Activated naive CD8-positive, alpha-beta T cell (primary cell): Measurements from ENCODE around the gene ARFGAP2.

Experiments used
- H3K27ac Mint-ChIP-seq: one replicate; pipeline ENCODE4 v1.8.0; 2021; ENCODE audit warnings: mixed read lengths
- H3K27me3 Mint-ChIP-seq: one replicate; pipeline ENCODE4 v1.8.0; 2021; ENCODE audit warnings: mixed read lengths
- H3K36me3 Mint-ChIP-seq: one replicate; pipeline ENCODE4 v1.8.0; 2021; ENCODE audit warnings: mixed read lengths
- H3K4me1 Mint-ChIP-seq: one replicate; pipeline ENCODE4 v1.8.0; 2021; ENCODE audit warnings: low read depth, mixed read lengths
- H3K4me3 Mint-ChIP-seq: one replicate; pipeline ENCODE4 v1.8.0; 2021; ENCODE audit warnings: mild to moderate bottlenecking, mixed read lengths
- H3K9me3 Mint-ChIP-seq: one replicate; pipeline ENCODE4 v1.8.0; 2021; ENCODE audit warnings: low read depth, mixed read lengths

Gene ARFGAP2

DNA sequence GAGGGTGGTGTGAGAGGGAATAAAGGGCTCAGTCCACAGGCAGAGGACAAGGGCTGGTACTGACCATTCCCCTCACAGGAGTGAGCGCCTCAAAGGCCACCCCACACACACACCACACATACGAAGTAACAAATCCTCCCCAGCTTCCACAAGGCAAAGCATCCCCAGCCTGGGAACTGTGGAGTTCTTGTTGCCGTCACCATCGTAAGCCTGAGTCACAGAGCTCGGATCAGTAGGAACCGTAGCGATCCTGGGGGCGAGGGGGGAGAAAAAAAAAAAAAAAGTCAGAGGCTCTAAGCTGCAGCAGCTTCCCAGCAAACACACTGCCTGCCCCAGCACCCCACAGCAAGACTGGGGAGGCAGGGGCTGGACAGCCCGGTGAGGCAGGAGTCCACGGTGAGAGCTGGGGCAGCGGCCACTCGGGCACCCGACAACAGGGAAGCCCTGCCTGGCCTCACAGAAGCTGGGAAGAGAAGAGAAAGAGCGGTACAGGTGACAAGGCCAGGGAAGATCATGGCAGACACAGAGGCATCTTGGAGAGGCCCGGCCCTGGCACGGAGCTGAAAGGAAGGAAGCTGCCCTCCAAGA is 11.3 kb downstream of the ARFGAP2 start:
- H3K27ac Mint-ChIP-seq: no peak overlapping the region
- H3K4me1 Mint-ChIP-seq: peaks cover 5% of the 10 kb centered on the region
- H3K9me3 Mint-ChIP-seq: no peaks in the 10 kb centered on the region
- H3K36me3 Mint-ChIP-seq: no peaks in the 10 kb centered on the region
- no peak overlapping the region for H3K4me3 Mint-ChIP-seq
- H3K27me3 Mint-ChIP-seq: no peaks in the 10 kb centered on the region

DNA sequence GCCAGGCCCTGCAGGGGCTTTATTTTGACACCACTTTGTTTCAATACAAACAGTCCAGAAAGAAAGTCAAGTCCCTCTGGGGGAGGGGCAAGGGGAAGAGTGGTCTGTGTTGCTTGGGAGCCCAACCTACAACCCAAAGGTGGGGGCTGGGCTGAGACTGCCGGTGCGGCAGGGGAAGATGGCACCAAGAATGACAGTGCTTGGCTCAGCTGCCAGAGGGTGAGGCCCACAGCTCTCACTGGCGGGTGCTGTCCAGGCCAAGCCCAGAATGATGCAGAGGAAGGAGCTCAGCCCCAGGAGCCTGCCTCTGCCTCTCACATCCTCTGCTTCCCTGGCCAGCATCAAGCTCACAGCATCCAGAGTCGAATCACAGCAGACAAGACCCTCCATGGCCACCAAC is 12.4 kb downstream of the ARFGAP2 start:
- Mint-ChIP-seq H3K27ac (no peak overlapping the region), H3K4me1 (peaks cover 5% of the 10 kb centered on the region), H3K36me3 (no peaks in the 10 kb centered on the region), H3K27me3 (no peaks in the 10 kb centered on the region), H3K4me3 (no peak overlapping the region), H3K9me3 (no peaks in the 10 kb centered on the region)

DNA sequence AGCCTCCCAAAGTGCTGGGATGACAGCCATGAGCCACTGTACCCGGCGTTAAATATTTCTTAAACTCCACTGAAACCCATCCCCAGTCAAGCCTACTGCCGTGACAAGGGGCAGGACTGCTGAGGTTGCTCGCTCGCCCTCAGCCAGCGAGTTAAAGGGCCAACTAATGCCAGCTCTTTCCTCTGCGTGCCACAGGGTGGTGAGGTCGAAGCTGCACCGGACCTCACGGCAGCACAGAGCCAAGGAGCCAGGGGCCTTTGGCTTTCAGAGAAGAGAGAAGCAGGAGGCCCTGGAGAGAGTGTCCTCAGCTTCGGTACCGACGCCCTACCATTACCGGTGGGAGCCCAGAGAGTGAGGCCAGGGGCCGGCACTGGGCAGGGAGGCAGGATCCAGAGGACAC is 12.8 kb downstream of the ARFGAP2 start:
- H3K27me3 Mint-ChIP-seq: no peaks in the 10 kb centered on the region
- H3K9me3 Mint-ChIP-seq: no peaks in the 10 kb centered on the region
- H3K36me3 Mint-ChIP-seq: no peaks in the 10 kb centered on the region
- no peak overlapping the region for H3K27ac Mint-ChIP-seq
- no peak overlapping the region for H3K4me3 Mint-ChIP-seq
- peaks cover 5% of the 10 kb centered on the region for H3K4me1 Mint-ChIP-seq

DNA sequence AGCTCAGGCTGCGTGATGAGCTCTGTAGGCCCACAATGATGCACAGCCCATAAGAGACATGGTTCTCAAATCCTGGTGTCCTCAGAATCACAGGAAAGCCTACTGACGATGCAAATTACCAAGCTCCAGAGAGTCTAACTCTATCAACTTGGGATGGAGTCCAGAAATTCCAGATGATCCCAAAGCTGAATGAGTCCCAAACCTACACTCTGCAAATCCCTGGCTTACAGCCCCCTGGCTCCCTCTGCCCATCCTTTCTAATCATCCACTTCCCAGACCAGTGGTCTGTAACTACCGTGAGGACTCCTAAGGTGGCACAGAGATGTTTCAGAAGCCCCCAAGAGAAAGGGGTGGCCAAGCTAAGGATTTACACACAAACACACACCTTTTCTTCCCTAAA is 13.5 kb downstream of the ARFGAP2 start:
- Mint-ChIP-seq H3K27ac (no peak overlapping the region), H3K27me3 (no peaks in the 10 kb centered on the region), H3K36me3 (no peaks in the 10 kb centered on the region), H3K4me3 (no peak overlapping the region), H3K4me1 (peaks cover 5% of the 10 kb centered on the region), H3K9me3 (no peaks in the 10 kb centered on the region)

DNA sequence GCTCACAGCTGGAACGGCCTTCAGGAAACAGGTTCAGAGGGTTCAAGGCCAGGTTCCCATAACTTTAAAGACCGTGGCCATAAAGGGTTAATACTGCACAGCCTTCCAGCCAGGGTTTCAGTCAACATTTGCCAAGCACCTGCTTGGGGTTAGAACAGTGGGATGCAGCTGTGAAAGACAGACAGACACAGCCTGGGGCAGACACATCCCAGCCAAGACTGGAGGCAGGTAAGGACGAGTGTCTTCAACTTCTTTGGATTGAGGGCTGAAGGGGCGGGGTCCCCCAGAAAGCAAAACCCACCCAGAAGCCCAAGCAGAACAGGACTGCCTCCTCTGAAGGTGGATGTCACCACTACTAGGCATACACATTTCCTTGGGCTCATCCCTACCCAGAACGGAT is 14.3 kb downstream of the ARFGAP2 start:
- no peaks in the 10 kb centered on the region for H3K27me3 Mint-ChIP-seq
- no peak overlapping the region for H3K27ac Mint-ChIP-seq
- peaks cover 5% of the 10 kb centered on the region for H3K4me1 Mint-ChIP-seq
- no peak overlapping the region for H3K4me3 Mint-ChIP-seq
- H3K36me3 Mint-ChIP-seq: no peaks in the 10 kb centered on the region
- no peaks in the 10 kb centered on the region for H3K9me3 Mint-ChIP-seq

DNA sequence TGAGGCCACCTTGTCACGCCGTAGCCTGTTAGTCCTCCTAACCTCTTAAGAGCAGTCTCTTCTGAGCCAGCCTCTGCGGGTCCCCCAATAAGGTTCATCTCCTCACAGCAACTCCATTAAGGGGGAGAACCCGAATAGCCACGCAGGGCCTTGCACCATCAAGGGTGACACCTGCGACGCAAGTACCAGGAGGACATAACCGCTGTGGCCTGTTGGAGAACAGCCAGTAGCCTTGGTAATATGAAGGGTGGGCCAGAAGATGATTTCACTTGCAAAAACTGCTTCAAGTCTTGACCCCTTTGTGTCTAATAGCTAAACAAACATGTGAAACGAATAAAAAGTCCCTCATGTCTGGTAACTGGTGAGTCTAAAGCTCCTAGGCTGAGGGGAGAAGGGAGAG is 14.8 kb downstream of the ARFGAP2 start:
- Mint-ChIP-seq H3K36me3 (no peaks in the 10 kb centered on the region), H3K27me3 (no peaks in the 10 kb centered on the region), H3K27ac (no peak overlapping the region), H3K4me1 (peaks cover 5% of the 10 kb centered on the region), H3K4me3 (no peak overlapping the region), H3K9me3 (no peaks in the 10 kb centered on the region)

DNA sequence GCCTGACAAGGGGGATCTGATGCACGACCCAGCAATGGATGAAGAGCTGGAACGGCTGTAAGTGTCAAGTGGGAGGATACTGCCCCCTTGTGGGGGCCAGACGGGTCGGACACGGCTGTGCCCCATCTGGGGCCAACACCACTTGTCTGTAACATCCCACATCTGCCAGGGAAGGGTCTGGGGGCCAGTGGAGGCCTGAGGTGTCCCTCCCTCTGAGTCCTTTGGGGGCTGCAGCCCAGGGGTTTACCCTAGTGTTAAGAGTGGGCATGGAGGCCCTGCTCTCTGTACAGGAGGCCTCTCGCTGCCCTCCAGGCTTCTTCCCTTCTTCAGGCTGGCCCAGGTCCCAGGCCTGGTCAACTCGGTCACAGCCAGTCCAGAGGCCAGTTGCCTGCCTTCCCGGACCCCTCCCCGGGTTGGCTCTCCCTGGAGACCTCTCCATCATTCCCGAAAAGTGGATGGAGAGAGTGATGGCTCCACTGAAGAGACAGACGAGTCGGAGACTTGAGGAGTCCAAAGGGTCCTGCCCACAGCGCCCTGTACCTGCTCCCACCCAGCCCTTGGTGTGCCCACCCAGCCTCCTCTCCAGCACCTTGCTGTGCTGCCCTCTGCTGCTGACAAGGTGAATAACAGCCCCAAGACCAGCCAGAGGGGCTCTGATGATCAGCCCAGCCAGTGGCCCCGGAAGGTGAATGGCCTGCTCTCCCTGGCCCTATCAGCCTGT is 15.4 kb downstream of the ARFGAP2 start:
- Mint-ChIP-seq H3K36me3 (no peaks in the 10 kb centered on the region), H3K4me1 (peaks cover 7% of the 10 kb centered on the region), H3K4me3 (no peak overlapping the region), H3K27me3 (no peaks in the 10 kb centered on the region), H3K27ac (no peak overlapping the region), H3K9me3 (no peaks in the 10 kb centered on the region)

DNA sequence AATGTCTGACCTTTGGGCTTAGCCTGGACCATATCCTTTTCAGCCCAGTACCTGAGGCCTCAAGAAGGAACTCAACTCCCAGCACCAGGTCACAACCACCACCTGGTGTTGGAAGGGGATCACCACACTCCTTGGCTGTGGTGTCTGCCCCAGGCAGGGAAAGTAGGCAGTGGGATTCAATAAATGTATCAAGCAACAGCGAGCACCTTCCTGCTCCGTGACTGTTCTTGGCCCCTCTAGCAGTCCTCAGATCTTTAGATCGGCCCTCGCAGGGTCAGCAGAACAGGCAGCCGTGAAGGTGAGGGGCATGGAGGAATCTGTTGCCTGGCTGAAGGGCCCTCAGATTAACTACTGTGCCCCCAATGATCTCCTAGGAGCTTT is 15.9 kb downstream of the ARFGAP2 start:
- H3K36me3 Mint-ChIP-seq: no peaks in the 10 kb centered on the region
- no peak overlapping the region for H3K27ac Mint-ChIP-seq
- no peak overlapping the region for H3K4me3 Mint-ChIP-seq
- no peaks in the 10 kb centered on the region for H3K27me3 Mint-ChIP-seq
- peaks cover 7% of the 10 kb centered on the region for H3K4me1 Mint-ChIP-seq
- no peaks in the 10 kb centered on the region for H3K9me3 Mint-ChIP-seq

DNA sequence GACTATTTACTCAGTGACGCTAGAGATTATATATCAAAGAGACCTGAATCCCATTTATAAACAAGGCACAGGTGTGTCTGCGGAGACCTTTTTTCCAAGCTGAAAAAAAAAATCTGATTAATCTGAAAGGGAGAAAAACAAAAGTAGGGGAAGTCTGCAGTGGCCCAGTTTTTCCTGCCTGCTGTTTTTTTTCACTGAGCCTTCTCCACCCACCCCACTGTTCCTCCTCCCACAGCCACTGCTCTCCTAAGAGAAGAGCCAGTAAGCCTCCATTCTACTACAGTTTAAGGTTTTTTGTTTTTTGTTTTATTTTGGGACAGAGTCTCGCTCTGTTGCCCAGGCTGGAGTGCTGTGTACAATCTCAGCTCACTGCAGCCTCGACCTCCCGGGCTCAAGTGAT is 18.4 kb downstream of the ARFGAP2 start:
- Mint-ChIP-seq H3K27ac (no peak overlapping the region), H3K27me3 (no peaks in the 10 kb centered on the region), H3K4me1 (peaks cover 30% of the 10 kb centered on the region), H3K4me3 (no peak overlapping the region), H3K36me3 (no peaks in the 10 kb centered on the region), H3K9me3 (no peaks in the 10 kb centered on the region)

DNA sequence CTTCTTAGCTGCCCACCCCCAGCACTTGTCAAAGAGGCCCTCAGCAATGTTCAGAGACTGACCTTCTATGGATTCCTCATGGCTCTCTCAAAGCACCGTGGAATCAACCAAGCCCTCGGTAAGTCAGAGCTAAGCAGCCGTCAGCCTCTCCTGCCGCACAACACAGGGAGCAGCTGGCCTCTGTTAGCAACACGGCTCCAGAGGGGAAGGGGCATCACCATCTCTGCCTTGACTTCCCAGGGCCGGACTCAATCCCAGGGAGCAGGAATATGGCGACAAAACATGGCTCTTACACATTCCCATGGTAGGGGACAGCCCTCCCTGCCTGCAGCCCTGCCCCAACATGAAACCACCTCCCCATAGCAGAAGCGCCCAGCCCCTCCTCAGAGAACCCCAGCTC is 18.9 kb downstream of the ARFGAP2 start:
- no peak overlapping the region for H3K27ac Mint-ChIP-seq
- H3K36me3 Mint-ChIP-seq: no peaks in the 10 kb centered on the region
- peaks cover 34% of the 10 kb centered on the region for H3K4me1 Mint-ChIP-seq

DNA sequence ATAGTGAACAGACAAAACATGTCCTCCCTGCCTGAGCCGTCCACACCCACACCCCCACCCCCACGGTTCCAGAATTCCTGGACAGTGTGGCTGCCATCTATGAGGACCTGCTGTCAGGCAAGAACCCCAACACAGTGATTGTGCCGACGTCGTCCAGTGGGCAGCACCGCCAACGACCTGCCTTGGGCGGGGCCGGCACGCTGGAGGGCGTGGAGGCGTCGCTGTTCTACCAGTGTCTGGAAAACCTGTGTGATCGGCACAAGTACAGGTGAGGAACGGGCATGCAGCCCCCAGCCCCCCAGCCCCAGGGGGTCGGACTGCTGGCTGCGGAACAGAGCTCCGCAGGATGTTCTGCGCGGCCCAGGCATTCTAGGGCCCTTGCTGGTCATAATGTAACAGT is 19.7 kb downstream of the ARFGAP2 start:
- Mint-ChIP-seq H3K9me3 (no peaks in the 10 kb centered on the region), H3K4me1 (peaks cover 37% of the 10 kb centered on the region), H3K36me3 (no peaks in the 10 kb centered on the region), H3K27ac (no peak overlapping the region), H3K27me3 (no peaks in the 10 kb centered on the region), H3K4me3 (no peak overlapping the region)

More for the DNA sequence above, 18.9 kb downstream of the ARFGAP2 start:
- H3K9me3 Mint-ChIP-seq: no peaks in the 10 kb centered on the region
- H3K27me3 Mint-ChIP-seq: no peaks in the 10 kb centered on the region
- H3K4me3 Mint-ChIP-seq: no peak overlapping the region

DNA sequence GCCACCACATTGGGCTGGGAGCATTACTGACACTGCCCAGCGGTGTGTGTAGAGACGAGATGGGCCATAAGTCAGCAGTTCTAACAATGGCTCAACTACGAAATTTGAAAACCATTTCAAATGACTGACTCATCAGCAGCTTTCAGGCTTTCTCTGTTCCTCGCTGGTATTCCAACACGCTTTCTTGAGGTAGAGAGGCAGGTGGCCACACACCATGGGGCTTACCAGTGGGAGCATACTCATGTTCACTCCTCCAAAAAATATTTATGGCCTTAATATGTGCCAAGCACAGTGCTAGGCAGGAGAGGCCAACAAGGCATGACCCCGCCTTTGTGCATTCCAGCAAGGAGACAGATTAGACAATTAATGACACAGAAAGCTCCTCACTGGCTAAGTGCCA is 20.3 kb downstream of the ARFGAP2 start:
- Mint-ChIP-seq H3K36me3 (no peaks in the 10 kb centered on the region), H3K27me3 (no peaks in the 10 kb centered on the region), H3K27ac (no peak overlapping the region), H3K9me3 (no peaks in the 10 kb centered on the region), H3K4me3 (no peak overlapping the region), H3K4me1 (peaks cover 37% of the 10 kb centered on the region)

DNA sequence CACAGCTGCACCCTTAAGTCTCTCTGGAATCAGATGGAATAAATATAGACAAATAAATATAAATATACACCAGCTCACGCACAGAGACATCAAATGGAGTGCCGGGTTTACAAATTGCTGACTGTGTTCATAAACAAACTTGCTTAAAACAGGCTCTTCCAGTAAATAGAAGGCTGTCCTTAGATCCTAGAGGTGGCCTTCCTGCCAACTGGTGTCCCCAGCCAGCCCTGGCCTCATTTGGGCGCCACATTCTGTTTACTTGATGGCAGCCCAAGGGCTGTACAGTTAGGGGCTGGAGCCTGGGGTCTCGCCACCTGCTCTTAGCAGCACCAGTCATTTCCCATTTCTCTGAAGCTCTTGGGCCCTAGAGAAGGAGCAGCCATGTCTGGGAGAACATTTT is 20.8 kb downstream of the ARFGAP2 start:
- Mint-ChIP-seq H3K9me3 (no peaks in the 10 kb centered on the region), H3K36me3 (no peaks in the 10 kb centered on the region), H3K27me3 (no peaks in the 10 kb centered on the region), H3K4me3 (no peak overlapping the region), H3K4me1 (peaks cover 35% of the 10 kb centered on the region), H3K27ac (no peak overlapping the region)

DNA sequence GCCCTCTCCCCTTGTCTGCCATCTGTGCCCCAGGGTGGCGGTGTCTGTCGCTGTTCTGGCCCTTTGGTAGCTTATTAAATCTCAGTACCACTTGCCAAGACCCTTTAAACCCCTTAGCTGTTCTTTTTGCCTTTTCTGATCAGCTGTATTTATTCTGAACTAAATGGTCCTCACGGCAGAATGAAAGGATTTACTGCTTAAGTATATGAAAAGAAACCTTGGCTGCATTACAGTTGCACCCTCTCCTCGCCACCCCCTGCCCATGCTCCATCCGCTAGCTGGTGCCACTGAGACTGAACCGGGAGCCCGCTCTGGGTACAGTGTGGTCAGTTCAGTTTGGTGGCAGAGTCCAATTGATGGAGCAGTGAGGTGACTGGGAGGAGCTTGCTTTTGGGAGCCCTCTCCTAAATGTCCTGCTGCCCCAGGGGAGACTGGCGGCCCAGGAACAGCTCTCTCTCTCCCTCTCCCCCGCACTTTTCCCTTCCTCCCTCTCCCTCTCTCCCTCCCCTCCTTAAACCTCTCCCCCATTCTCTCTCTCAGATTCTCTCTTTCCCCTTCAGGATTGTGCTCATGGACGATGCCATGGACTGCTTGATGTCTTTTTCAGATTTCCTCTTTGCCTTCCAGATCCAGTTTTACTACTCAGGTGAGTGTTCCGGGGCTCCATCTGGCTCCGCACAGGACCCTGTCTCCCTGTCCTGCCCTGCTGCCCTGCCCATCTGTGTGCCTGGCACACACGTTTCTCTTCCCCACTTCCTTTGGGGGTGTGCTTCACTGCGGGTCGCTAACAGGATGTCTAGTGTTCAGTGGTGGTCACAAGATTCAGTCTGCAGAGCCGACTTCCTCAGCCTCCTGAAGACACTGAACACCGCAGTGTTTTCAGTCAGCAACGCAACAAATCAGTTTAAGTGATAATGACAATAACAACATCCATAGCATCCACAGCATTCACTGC is 21.8 kb downstream of the ARFGAP2 start:
- Mint-ChIP-seq H3K36me3 (no peaks in the 10 kb centered on the region), H3K4me1 (peaks cover 35% of the 10 kb centered on the region), H3K27ac (peak overlapping the region; percentile 93), H3K9me3 (no peaks in the 10 kb centered on the region), H3K27me3 (no peaks in the 10 kb centered on the region), H3K4me3 (peak overlapping the region; percentile 85)
